ENCODE results near the gene SFTA2. TPM values are rescaled to one million over a fixed set of nuclear protein-coding genes. Genes with fewer than 3 reads are reported as not detected.
A peak's percentile ranks its signal among the peaks of the same experiment; 100 is the strongest.

SFTA2 gene
- total and polyA plus RNA-seq, 9 of the 15 experiments (the other 6 are each of a cell fraction or from before 2014, with no cell fraction given), result not detected

DNA sequence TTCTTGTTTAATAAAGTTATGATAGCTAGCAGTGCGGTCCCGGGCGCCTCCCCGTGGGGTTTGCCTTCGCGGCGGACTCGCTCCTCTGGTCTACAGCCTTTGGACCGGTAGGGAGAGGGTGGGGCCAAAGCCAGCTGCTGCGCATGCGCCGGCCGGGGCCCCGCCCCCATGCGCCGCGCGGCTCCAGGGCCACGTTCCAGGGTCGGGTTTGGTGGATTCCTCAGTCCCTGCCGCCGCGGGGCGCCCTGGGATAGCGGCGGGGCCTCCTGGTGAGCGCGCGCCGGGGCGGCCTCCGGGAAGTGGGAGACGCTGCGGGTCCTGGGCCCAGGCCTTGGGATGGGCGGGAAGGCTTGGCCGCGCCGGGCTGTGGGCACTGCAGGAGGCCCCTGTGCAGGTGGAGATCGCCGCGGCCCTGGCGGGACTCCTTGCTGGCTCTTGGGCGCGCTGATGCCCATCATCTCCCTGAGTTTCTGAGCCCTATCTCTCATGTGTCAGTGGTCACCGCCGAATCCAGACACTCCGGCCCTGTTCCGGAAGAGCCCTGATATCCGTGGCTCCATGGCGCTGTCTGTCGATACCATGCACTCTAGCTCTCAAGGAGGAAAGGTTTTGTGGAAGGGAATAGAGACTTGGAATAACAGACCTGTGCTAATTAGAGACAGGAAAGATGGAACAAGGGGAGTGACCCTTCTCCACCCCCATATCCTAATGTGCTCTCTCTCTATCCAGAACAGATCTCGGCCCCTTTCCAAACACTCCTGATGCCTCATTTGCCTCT, 17.7 kb downstream of the SFTA2 start, which contains the start of gene VARS2 (continued):
- TF ChIP-seq STAT6 (CRISPR knock-in tag; IDR thresholded peaks at IDR 0.05) (0 out of 2 replicates have a peak, but pooled peaks have one; percentile 78), ADNP (tag; IDR thresholded peaks at IDR 0.05) (no peak), IFI16 (CRISPR knock-in tag; IDR thresholded peaks at IDR 0.05) (0 out of 2 replicates have a peak, but pooled peaks have one; percentile 15), PHF20 (IDR thresholded peaks at IDR 0.05; ENCODE audit: partially characterized antibody) (peak; percentile 84), RCOR1 (IDR thresholded peaks at IDR 0.05; ENCODE audit: borderline replicate concordance in 1 of 2, low read depth in 2 of 2, low read length in 2 of 2) (peak in 1 of 2 experiments; percentile 38; a peak in 1 of 4 replicates), MLLT1 (IDR thresholded peaks at IDR 0.05) (peak in 1 of 2 experiments; percentile 68; a peak in 1 of 4 replicates), BDP1 (IDR thresholded peaks at IDR 0.05; ENCODE audit: insufficient read depth, insufficient read length) (no peak), HDAC8 (tag; IDR thresholded peaks at IDR 0.05) (peak; percentile 44; the same call in 1 of the 2 replicates), DEAF1 (CRISPR knock-in tag; IDR thresholded peaks at IDR 0.05) (peak; percentile 53), ZNF398 (CRISPR knock-in tag; IDR thresholded peaks at IDR 0.05) (no peak), ZNF134 (CRISPR knock-in tag; conservative IDR thresholded peaks at IDR 0.05) (0 out of 2 replicates have a peak, but pooled peaks have one; percentile 19)
- TF ChIP-seq, protein P1, sequence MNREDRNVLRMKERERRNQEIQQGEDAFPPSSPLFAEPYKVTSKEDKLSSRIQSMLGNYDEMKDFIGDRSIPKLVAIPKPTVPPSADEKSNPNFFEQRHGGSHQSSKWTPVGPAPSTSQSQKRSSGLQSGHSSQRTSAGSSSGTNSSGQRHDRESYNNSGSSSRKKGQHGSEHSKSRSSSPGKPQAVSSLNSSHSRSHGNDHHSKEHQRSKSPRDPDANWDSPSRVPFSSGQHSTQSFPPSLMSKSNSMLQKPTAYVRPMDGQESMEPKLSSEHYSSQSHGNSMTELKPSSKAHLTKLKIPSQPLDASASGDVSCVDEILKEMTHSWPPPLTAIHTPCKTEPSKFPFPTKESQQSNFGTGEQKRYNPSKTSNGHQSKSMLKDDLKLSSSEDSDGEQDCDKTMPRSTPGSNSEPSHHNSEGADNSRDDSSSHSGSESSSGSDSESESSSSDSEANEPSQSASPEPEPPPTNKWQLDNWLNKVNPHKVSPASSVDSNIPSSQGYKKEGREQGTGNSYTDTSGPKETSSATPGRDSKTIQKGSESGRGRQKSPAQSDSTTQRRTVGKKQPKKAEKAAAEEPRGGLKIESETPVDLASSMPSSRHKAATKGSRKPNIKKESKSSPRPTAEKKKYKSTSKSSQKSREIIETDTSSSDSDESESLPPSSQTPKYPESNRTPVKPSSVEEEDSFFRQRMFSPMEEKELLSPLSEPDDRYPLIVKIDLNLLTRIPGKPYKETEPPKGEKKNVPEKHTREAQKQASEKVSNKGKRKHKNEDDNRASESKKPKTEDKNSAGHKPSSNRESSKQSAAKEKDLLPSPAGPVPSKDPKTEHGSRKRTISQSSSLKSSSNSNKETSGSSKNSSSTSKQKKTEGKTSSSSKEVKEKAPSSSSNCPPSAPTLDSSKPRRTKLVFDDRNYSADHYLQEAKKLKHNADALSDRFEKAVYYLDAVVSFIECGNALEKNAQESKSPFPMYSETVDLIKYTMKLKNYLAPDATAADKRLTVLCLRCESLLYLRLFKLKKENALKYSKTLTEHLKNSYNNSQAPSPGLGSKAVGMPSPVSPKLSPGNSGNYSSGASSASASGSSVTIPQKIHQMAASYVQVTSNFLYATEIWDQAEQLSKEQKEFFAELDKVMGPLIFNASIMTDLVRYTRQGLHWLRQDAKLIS (CRISPR knock-in tag; IDR thresholded peaks at IDR 0.05), result peak; percentile 30; the same call in 1 of the 2 replicates

Measured in K562 (cell line).